ENCODE results near the gene SREK1.

SREK1 gene

DNA sequence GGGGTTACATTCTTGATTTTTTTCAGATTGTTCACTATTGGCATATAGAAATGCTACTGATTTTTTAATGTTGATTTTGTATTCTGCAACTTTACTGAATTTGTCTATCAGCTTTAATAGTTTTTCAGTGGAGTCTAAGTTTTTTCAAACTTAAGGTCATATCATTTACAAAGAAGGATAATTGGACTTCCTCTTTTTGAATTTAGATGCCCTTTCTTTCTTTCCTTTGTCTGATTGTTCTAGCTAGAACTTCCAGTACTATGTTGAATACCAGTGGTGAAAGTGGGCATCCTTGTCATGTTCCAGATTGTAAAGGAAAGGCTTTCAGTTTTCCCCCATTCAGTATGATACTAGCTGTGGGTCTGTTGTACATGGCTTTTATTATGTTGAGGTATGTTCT is 49.3 kb downstream of the SREK1 start:
- H3K9me3 ChIP-seq (ENCODE audit: control insufficient read depth, insufficient read depth, low read length), result no peaks in the 10 kb centered on the region
- H3K27me3 ChIP-seq (ENCODE audit: control insufficient read depth, low read length), result no peaks in the 10 kb centered on the region
- no peaks in the 10 kb centered on the region for H3K9me2 ChIP-seq (replicated peaks; ENCODE audit: control insufficient read depth, low read length)
- no peaks in the 10 kb centered on the region for H3K79me2 ChIP-seq (ENCODE audit: control insufficient read depth, low read length)
- H3F3A ChIP-seq (ENCODE audit: control insufficient read depth, insufficient read depth), result no peaks in the 10 kb centered on the region
- H3K4me2 ChIP-seq (ENCODE audit: low read length), result no peak overlapping the region
- no peaks in the 10 kb centered on the region for H3K4me1 ChIP-seq (ENCODE audit: control insufficient read depth, low read length)
- no peaks in the 10 kb centered on the region for H3K36me3 ChIP-seq (ENCODE audit: control insufficient read depth, low read length)
- no peak overlapping the region for H3K27ac ChIP-seq (ENCODE audit: low read depth, low read length)
- no peak overlapping the region for H3K4me3 ChIP-seq (ENCODE audit: low read length)
- TF ChIP-seq, protein P1, sequence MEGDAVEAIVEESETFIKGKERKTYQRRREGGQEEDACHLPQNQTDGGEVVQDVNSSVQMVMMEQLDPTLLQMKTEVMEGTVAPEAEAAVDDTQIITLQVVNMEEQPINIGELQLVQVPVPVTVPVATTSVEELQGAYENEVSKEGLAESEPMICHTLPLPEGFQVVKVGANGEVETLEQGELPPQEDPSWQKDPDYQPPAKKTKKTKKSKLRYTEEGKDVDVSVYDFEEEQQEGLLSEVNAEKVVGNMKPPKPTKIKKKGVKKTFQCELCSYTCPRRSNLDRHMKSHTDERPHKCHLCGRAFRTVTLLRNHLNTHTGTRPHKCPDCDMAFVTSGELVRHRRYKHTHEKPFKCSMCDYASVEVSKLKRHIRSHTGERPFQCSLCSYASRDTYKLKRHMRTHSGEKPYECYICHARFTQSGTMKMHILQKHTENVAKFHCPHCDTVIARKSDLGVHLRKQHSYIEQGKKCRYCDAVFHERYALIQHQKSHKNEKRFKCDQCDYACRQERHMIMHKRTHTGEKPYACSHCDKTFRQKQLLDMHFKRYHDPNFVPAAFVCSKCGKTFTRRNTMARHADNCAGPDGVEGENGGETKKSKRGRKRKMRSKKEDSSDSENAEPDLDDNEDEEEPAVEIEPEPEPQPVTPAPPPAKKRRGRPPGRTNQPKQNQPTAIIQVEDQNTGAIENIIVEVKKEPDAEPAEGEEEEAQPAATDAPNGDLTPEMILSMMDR (IDR thresholded peaks at IDR 0.05; ENCODE audit: low read depth, low read length, poor library complexity, severe bottlenecking), result no peak
- no peak for TF ChIP-seq EZH2phosphoT487 (IDR thresholded peaks at IDR 0.05; ENCODE audit: borderline replicate concordance, low read length)
- no peaks in the 10 kb centered on the region for H4K20me1 ChIP-seq (ENCODE audit: control insufficient read depth, insufficient read depth, low read depth, low read length)

DNA sequence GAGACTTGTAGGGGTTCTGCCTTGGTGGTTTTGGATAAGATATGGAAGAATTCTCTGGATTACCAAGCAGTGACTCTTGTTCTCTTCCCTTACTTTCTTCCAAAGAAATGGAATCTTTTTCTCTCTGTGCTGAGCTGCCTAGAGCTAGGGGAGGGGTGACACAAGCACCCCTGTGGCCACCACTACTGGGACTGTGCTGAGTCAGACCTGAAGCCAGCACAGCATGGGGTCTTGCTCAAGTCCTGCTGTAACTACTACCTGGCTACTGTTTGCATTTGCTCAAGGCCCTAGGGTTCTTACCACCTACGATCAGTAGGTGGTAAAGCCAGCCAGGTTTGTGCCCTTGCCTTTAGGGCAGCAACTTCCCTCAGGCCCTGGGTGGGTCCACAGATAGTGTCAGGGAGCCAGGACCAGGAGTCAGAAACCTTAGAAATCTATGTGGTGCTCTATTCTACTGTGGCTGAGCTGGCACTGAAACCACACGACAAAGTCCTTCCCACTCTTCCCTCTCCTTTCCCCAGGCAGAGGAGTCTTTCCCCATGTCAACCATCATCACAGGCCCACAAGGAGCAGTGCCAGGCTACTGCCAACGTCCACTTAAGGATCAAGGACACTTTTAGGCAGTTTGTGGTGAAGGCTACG is 53.8 kb downstream of the SREK1 start:
- H3K4me2 ChIP-seq (ENCODE audit: low read length), result no peak overlapping the region
- no peak for TF ChIP-seq EZH2phosphoT487 (IDR thresholded peaks at IDR 0.05; ENCODE audit: borderline replicate concordance, low read length)
- TF ChIP-seq, protein P1 (IDR thresholded peaks at IDR 0.05; ENCODE audit: low read depth, low read length, poor library complexity, severe bottlenecking), result no peak
- H3K4me3 ChIP-seq (ENCODE audit: low read length), result no peak overlapping the region

DNA sequence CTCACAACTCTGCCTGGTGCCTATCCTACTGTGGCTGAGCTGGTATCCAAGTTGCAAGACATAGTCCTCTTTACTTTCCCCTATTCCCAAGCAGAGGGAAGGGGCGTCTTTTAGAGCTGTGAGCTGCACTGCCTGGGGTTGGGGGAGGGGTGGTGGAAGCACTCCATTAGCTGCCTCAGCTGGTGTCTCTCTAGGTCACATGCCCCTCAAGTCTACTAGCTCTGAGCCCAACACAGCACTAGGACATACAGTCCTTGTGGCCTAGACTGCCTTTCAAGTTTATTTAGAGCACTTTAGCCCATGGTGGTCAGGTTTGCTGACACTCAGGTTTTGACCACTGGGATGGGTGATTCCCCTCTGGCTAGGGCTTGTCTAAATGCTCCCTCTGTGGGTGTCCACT is 54.7 kb downstream of the SREK1 start:
- Histone ChIP-seq H3K36me3 (ENCODE audit: control insufficient read depth, low read length) (no peaks in the 10 kb centered on the region), H3K79me2 (ENCODE audit: control insufficient read depth, low read length) (no peaks in the 10 kb centered on the region), H3K27me3 (ENCODE audit: control insufficient read depth, low read length) (no peaks in the 10 kb centered on the region), H3K4me1 (ENCODE audit: control insufficient read depth, low read length) (no peaks in the 10 kb centered on the region), H3F3A (ENCODE audit: control insufficient read depth, insufficient read depth) (no peaks in the 10 kb centered on the region), H3K9me3 (ENCODE audit: control insufficient read depth, insufficient read depth, low read length) (no peaks in the 10 kb centered on the region; the same call in 1 of the 2 replicates), H3K27ac (ENCODE audit: low read depth, low read length) (no peak overlapping the region), H3K9me2 (replicated peaks; ENCODE audit: control insufficient read depth, low read length) (no peaks in the 10 kb centered on the region), H4K20me1 (ENCODE audit: control insufficient read depth, insufficient read depth, low read depth, low read length) (no peaks in the 10 kb centered on the region), H3K4me2 (ENCODE audit: low read length) (no peak overlapping the region), H3K4me3 (ENCODE audit: low read length) (no peak overlapping the region)
- TF ChIP-seq EZH2phosphoT487 (IDR thresholded peaks at IDR 0.05; ENCODE audit: borderline replicate concordance, low read length), result no peak
- TF ChIP-seq, protein P1 (IDR thresholded peaks at IDR 0.05; ENCODE audit: low read depth, low read length, poor library complexity, severe bottlenecking), result no peak

More for the DNA sequence above, 53.8 kb downstream of the SREK1 start:
- H3K36me3 ChIP-seq (ENCODE audit: control insufficient read depth, low read length), result no peaks in the 10 kb centered on the region
- no peaks in the 10 kb centered on the region for H4K20me1 ChIP-seq (ENCODE audit: control insufficient read depth, insufficient read depth, low read depth, low read length)
- H3K79me2 ChIP-seq (ENCODE audit: control insufficient read depth, low read length), result no peaks in the 10 kb centered on the region
- no peaks in the 10 kb centered on the region for H3K4me1 ChIP-seq (ENCODE audit: control insufficient read depth, low read length)
- H3K9me2 ChIP-seq (replicated peaks; ENCODE audit: control insufficient read depth, low read length), result no peaks in the 10 kb centered on the region
- H3F3A ChIP-seq (ENCODE audit: control insufficient read depth, insufficient read depth), result no peaks in the 10 kb centered on the region
- no peaks in the 10 kb centered on the region for H3K27me3 ChIP-seq (ENCODE audit: control insufficient read depth, low read length)
- H3K9me3 ChIP-seq (ENCODE audit: control insufficient read depth, insufficient read depth, low read length), result no peaks in the 10 kb centered on the region; the same call in 1 of the 2 replicates
- H3K27ac ChIP-seq (ENCODE audit: low read depth, low read length), result no peak overlapping the region
